ENCODE results near the gene CHST12.

CHST12 gene

DNA sequence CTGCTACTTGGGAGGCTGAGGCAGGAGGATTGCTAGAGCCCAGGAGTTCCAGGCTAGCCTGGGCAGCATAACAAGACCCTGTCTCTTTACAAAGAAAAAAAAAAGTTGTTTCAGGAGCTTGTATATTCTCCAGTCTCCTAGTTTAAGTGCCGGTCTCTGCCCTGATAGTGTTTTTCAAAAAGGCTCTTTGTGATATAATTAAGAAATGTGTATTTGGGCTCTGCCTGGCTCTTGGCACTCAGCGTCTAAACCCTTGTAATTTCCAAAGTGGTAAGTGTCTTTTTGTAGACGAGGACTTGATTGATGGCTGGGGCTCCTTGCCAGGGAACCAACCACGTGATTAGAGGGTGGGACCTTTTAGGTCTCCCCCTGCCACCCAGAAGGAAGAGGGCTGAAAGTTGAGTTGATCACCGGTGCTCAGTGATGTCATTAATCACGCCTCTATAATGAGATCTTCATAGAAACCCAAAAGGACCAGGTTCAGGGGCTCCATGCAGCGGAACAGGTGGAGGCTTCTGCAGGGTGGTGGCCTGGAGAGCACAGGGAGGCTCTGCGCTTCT, 44.4 kb upstream of the CHST12 start:
- peaks cover 22% of the 10 kb centered on the region for H3K36me3 ChIP-seq (replicated peaks; ENCODE audit: insufficient read depth, low read length)
- H2AFZ ChIP-seq (ENCODE audit: low read length) = no peak overlapping the region
- H3K4me3 ChIP-seq (ENCODE audit: low read length) = no peak overlapping the region
- H4K20me1 ChIP-seq (ENCODE audit: insufficient read depth, low read length) = peaks cover 57% of the 10 kb centered on the region
- no peaks in the 10 kb centered on the region for H3K27me3 ChIP-seq (replicated peaks; ENCODE audit: insufficient read depth, low read length)
- no peak overlapping the region for H3K9ac ChIP-seq (ENCODE audit: low read length)
- no peak overlapping the region for H3K4me2 ChIP-seq (ENCODE audit: low read depth, low read length)
- H3K4me1 ChIP-seq (ENCODE audit: low read length) = peaks cover 8% of the 10 kb centered on the region
- no peak overlapping the region for H3K27ac ChIP-seq (ENCODE audit: low read length)
- no peaks in the 10 kb centered on the region for H3K9me3 ChIP-seq (replicated peaks; ENCODE audit: insufficient read depth, low read length)
- H3K79me2 ChIP-seq (ENCODE audit: low read length) = peaks cover 89% of the 10 kb centered on the region
- H3K9me2 ChIP-seq (replicated peaks; ENCODE audit: insufficient read depth, low read length) = no peaks in the 10 kb centered on the region
- H3F3A ChIP-seq (ENCODE audit: insufficient read depth, low read length) = peaks cover 7% of the 10 kb centered on the region
- TF ChIP-seq EZH2phosphoT487 (IDR thresholded peaks at IDR 0.05; ENCODE audit: low read length) (no peak), EZH2 (optimal IDR thresholded peaks at IDR 0.05; ENCODE audit: low read depth, low read length) (no peak)
- TF ChIP-seq, protein P1, sequence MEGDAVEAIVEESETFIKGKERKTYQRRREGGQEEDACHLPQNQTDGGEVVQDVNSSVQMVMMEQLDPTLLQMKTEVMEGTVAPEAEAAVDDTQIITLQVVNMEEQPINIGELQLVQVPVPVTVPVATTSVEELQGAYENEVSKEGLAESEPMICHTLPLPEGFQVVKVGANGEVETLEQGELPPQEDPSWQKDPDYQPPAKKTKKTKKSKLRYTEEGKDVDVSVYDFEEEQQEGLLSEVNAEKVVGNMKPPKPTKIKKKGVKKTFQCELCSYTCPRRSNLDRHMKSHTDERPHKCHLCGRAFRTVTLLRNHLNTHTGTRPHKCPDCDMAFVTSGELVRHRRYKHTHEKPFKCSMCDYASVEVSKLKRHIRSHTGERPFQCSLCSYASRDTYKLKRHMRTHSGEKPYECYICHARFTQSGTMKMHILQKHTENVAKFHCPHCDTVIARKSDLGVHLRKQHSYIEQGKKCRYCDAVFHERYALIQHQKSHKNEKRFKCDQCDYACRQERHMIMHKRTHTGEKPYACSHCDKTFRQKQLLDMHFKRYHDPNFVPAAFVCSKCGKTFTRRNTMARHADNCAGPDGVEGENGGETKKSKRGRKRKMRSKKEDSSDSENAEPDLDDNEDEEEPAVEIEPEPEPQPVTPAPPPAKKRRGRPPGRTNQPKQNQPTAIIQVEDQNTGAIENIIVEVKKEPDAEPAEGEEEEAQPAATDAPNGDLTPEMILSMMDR (IDR thresholded peaks at IDR 0.05; ENCODE audit: low read length) = no peak
- DNase-seq = no peak

DNA sequence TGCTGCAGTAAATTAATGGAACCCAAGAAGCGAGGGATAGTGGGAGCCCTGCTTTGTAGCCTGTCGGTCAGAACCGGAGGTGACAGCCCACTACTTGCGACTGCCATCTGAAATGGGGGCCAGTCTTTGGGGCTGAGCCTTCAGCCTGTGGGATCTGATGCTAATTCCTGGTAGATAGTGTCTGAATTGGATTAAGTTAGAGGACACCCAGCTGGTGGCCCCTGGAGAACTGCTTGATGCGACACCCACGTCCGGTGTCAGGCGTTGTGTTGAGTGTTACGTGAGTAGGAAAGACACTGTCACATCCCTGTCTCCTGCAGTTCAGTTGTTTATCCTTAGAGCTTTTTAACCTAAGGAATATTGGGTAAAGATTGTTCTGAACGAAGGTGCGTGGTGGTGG, 43.8 kb upstream of the CHST12 start:
- H3F3A ChIP-seq (ENCODE audit: insufficient read depth, low read length) = peaks cover 7% of the 10 kb centered on the region
- H3K79me2 ChIP-seq (ENCODE audit: low read length) = peaks cover 95% of the 10 kb centered on the region
- no peak overlapping the region for H3K27ac ChIP-seq (ENCODE audit: low read length)
- no peak overlapping the region for H2AFZ ChIP-seq (ENCODE audit: low read length)
- no peak overlapping the region for H3K4me3 ChIP-seq (ENCODE audit: low read length)
- no peaks in the 10 kb centered on the region for H3K9me2 ChIP-seq (replicated peaks; ENCODE audit: insufficient read depth, low read length)
- no peaks in the 10 kb centered on the region for H3K9me3 ChIP-seq (replicated peaks; ENCODE audit: insufficient read depth, low read length)
- no peak overlapping the region for H3K4me2 ChIP-seq (ENCODE audit: low read depth, low read length)
- peaks cover 57% of the 10 kb centered on the region for H4K20me1 ChIP-seq (ENCODE audit: insufficient read depth, low read length)
- H3K27me3 ChIP-seq (replicated peaks; ENCODE audit: insufficient read depth, low read length) = no peaks in the 10 kb centered on the region
- H3K4me1 ChIP-seq (ENCODE audit: low read length) = peaks cover 8% of the 10 kb centered on the region
- no peak overlapping the region for H3K9ac ChIP-seq (ENCODE audit: low read length)
- DNase-seq = no peak
- H3K36me3 ChIP-seq (replicated peaks; ENCODE audit: insufficient read depth, low read length) = peaks cover 27% of the 10 kb centered on the region
- TF ChIP-seq EZH2 (optimal IDR thresholded peaks at IDR 0.05; ENCODE audit: low read depth, low read length) = no peak
- TF ChIP-seq EZH2phosphoT487 (IDR thresholded peaks at IDR 0.05; ENCODE audit: low read length) = no peak
- TF ChIP-seq, protein P1 (IDR thresholded peaks at IDR 0.05; ENCODE audit: low read length) = no peak

DNA sequence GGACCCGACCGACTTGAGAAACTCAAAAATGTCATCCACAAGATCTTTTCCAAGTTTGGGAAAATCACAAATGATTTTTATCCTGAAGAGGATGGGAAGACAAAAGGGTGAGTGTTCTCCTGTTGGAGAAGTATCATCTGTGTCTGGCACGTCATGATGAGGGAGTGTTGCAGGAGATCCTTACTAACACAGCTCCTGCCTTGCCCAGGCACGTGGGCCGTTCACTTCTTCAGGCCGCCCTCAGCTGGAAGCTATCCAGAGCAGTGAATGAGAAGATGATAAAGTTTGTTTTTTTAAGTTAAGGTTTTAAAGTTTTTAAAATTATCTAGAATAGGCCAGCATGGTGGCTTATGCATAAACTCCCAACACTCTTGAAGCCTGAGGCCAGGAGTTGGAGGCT, 42.6 kb upstream of the CHST12 start:
- Histone ChIP-seq H3F3A (ENCODE audit: insufficient read depth, low read length) (peaks cover 6% of the 10 kb centered on the region), H3K9me3 (replicated peaks; ENCODE audit: insufficient read depth, low read length) (no peaks in the 10 kb centered on the region), H3K9ac (ENCODE audit: low read length) (no peak overlapping the region), H3K36me3 (replicated peaks; ENCODE audit: insufficient read depth, low read length) (peaks cover 29% of the 10 kb centered on the region), H2AFZ (ENCODE audit: low read length) (no peak overlapping the region), H3K9me2 (replicated peaks; ENCODE audit: insufficient read depth, low read length) (no peaks in the 10 kb centered on the region), H3K4me3 (ENCODE audit: low read length) (no peak overlapping the region), H3K27me3 (replicated peaks; ENCODE audit: insufficient read depth, low read length) (no peaks in the 10 kb centered on the region), H3K79me2 (ENCODE audit: low read length) (peaks cover 96% of the 10 kb centered on the region), H3K27ac (ENCODE audit: low read length) (no peak overlapping the region), H4K20me1 (ENCODE audit: insufficient read depth, low read length) (peaks cover 58% of the 10 kb centered on the region), H3K4me1 (ENCODE audit: low read length) (peaks cover 8% of the 10 kb centered on the region), H3K4me2 (ENCODE audit: low read depth, low read length) (no peak overlapping the region)
- no peak for DNase-seq
- TF ChIP-seq EZH2phosphoT487 (IDR thresholded peaks at IDR 0.05; ENCODE audit: low read length) (no peak), EZH2 (optimal IDR thresholded peaks at IDR 0.05; ENCODE audit: low read depth, low read length) (no peak)
- TF ChIP-seq, protein P1 (IDR thresholded peaks at IDR 0.05; ENCODE audit: low read length) = no peak

Data from MM.1S (cell line).